ENCODE results near the gene CD70.
"Not testable (repeated sequence)": the region's sequence is repeated elsewhere in the genome, so short reads cannot be mapped to it uniquely, and the experiment has no call there.

CD70 gene

GRCh38 chr19:6598254-6598892 lies 7.4 kb upstream of the CD70 start:
- DNase-seq = not testable (repeated sequence)

GRCh38 chr19:6597471-6598253 lies 6.7 kb upstream of the CD70 start:
- DNase-seq = not testable (repeated sequence)

- no peak for DNase-seq
Observed at GRCh38 chr19:6596621-6597020, 5.7 kb upstream of the CD70 start.

- DNase-seq = no peak
Observed at GRCh38 chr19:6593651-6594416, 2.9 kb upstream of the CD70 start.

GRCh38 chr19:6590258-6590826 lies 608 bp downstream of the CD70 start:
- no peak for DNase-seq

- DNase-seq = no peak
Observed at GRCh38 chr19:6589711-6590257, 1.2 kb downstream of the CD70 start.

GRCh38 chr19:6588508-6589345 lies 2.2 kb downstream of the CD70 start:
- no peak for DNase-seq

GRCh38 chr19:6587998-6588507 lies 2.9 kb downstream of the CD70 start:
- DNase-seq = no peak

- no peak for DNase-seq
Observed at GRCh38 chr19:6587093-6587820, 3.7 kb downstream of the CD70 start.

- DNase-seq = no peak
Observed at GRCh38 chr19:6586726-6587092, 4.2 kb downstream of the CD70 start.

GRCh38 chr19:6586056-6586455 lies 4.9 kb downstream of the CD70 start:
- DNase-seq = no peak

GRCh38 chr19:6582515-6583484 lies 8.2 kb downstream of the CD70 start:
- DNase-seq = not testable (repeated sequence)

- DNase-seq = no peak
Observed at GRCh38 chr19:6580313-6580712, 10.6 kb downstream of the CD70 start.

- no peak for DNase-seq
Observed at GRCh38 chr19:6579450-6580178, 11.3 kb downstream of the CD70 start.

- DNase-seq = peak in 1 of 56 donors; percentile 7
Observed at GRCh38 chr19:6577476-6578125, 13.3 kb downstream of the CD70 start.

GRCh38 chr19:6576869-6577475 lies 14.0 kb downstream of the CD70 start:
- DNase-seq = no peak

- DNase-seq = no peak
Observed at GRCh38 chr19:6573350-6573749, 17.6 kb downstream of the CD70 start.
